ENCODE measurements around the gene DYRK1A. TPM values are rescaled to one million over a fixed set of nuclear protein-coding genes. Genes with fewer than 3 reads are reported as not detected.
"Not testable (repeated sequence)": the region's sequence is repeated elsewhere in the genome, so short reads cannot be mapped to it uniquely, and the experiment has no call there.

The DYRK1A gene
- total RNA-seq, 6 experiments from 2014 or later = 35.8 to 47.3 (median 42.5) TPM

- Mint-ChIP-seq H3K27ac (no peak overlapping the region), H3K36me3 (ENCODE audit: low read depth) (peaks cover 5% of the 10 kb centered on the region; the same call in 1 of the 2 replicates)
- no peak for DNase-seq
Observed at GRCh38 chr21:37546949-37547614, 180.5 kb downstream of the DYRK1A start.

GRCh38 chr21:37547615-37548200, 181.1 kb downstream of the DYRK1A start:
- Mint-ChIP-seq H3K27me3 (ENCODE audit: insufficient read depth) (peaks cover 8% of the 10 kb centered on the region; the same call in 1 of the 2 replicates), H3K36me3 (ENCODE audit: low read depth) (no peaks in the 10 kb centered on the region), H3K9me3 (peaks cover 1% of the 10 kb centered on the region), H3K27ac (no peak overlapping the region), H3K4me3 (no peak overlapping the region), H3K4me1 (ENCODE audit: low read depth) (peaks cover 20% of the 10 kb centered on the region)
- no peak for TF ChIP-seq CTCF (IDR thresholded peaks at IDR 0.05)
- DNase-seq = no peak

More at GRCh38 chr21:37546949-37547614, 180.5 kb downstream of the DYRK1A start:
- Mint-ChIP-seq H3K9me3 (peaks cover 7% of the 10 kb centered on the region), H3K27me3 (ENCODE audit: insufficient read depth) (peaks cover 8% of the 10 kb centered on the region; the same call in 1 of the 2 replicates), H3K4me3 (no peak overlapping the region), H3K4me1 (ENCODE audit: low read depth) (peaks cover 20% of the 10 kb centered on the region)
- no peak for TF ChIP-seq CTCF (IDR thresholded peaks at IDR 0.05)

GRCh38 chr21:37548521-37548981, 182.0 kb downstream of the DYRK1A start:
- no peaks in the 10 kb centered on the region for H3K36me3 Mint-ChIP-seq (ENCODE audit: low read depth)
- H3K27me3 Mint-ChIP-seq (ENCODE audit: insufficient read depth) = peaks cover 10% of the 10 kb centered on the region
- no peak overlapping the region for H3K27ac Mint-ChIP-seq
- peaks cover 20% of the 10 kb centered on the region for H3K4me1 Mint-ChIP-seq (ENCODE audit: low read depth)
- TF ChIP-seq CTCF (IDR thresholded peaks at IDR 0.05) = no peak
- no peak overlapping the region for H3K4me3 Mint-ChIP-seq
- H3K9me3 Mint-ChIP-seq = no peaks in the 10 kb centered on the region
- DNase-seq = no peak

GRCh38 chr21:37549730-37550129, 183.2 kb downstream of the DYRK1A start:
- Mint-ChIP-seq H3K27me3 (ENCODE audit: insufficient read depth) (peaks cover 15% of the 10 kb centered on the region), H3K4me1 (ENCODE audit: low read depth) (peaks cover 20% of the 10 kb centered on the region)
- DNase-seq; H3K9me3 Mint-ChIP-seq; H3K4me3 Mint-ChIP-seq; H3K27ac Mint-ChIP-seq; H3K36me3 Mint-ChIP-seq (ENCODE audit: low read depth): not testable (repeated sequence)

- Mint-ChIP-seq H3K4me1 (ENCODE audit: low read depth) (peaks cover 20% of the 10 kb centered on the region), H3K4me3 (no peak overlapping the region), H3K36me3 (ENCODE audit: low read depth) (no peaks in the 10 kb centered on the region), H3K9me3 (no peaks in the 10 kb centered on the region), H3K27ac (no peak overlapping the region), H3K27me3 (ENCODE audit: insufficient read depth) (peaks cover 16% of the 10 kb centered on the region)
- DNase-seq = no peak
- no peak for TF ChIP-seq CTCF (IDR thresholded peaks at IDR 0.05)
Observed at GRCh38 chr21:37550157-37550556, 183.6 kb downstream of the DYRK1A start.

Measured in HFFc6 (cell line).